ENCODE data around the gene TMEM174.
"Not testable (repeated sequence)": the region's sequence is repeated elsewhere in the genome, so short reads cannot be mapped to it uniquely, and the experiment has no call there.

Gene TMEM174

DNA sequence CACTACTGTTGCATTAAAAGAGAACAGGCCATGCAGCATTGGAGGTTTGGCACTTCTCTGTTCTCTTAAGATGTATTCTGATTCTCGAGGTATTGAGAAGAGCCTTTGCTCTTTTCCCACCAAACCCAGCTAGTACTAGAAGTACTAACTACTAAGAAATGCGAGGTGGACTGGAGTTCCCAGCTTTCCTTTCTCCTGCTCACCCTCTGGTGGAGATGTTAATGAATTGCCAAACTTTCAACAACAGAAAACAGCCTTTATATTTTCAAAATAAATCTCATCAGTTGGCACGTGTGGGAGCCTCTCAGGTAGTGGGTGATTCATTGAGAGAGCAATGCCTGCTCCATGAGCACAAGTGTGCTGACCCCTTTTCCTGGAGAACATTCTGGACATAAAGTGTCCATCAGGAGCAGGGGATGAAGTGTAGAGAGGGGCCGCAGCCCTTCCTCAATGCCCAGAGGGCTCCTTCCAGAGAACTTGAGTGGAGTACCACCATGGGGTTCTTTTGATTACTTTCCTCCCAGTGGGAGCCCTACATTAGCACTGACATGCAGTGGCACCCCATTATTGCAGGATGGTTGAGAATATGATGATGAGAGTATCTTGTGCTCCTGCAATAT lies 45.7 kb downstream of the TMEM174 start:
- in situ Hi-C loops (cut with MboI; ENCODE audit: low sequenced_read_pairs) = no loop called here

DNA sequence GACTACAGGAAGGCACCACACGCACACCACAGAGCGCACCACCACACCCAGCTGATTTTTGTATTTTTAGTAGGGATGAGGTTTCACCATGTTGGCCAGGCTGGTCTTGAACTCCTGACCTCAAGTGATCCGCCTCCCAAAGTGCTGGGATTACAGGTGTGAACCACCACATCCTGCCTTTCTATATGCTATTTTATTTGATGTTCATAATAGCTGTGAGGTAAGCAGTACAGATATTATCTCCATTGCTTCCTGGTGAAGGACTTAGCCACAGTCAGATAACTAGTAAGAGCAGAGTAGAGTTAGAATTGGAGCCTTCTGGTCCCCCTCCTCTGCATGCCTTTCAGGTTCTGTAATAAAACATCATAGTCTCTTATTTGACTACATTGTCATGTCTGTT lies 46.3 kb downstream of the TMEM174 start:
- in situ Hi-C loops (cut with MboI; ENCODE audit: low sequenced_read_pairs) = not testable (repeated sequence)

DNA sequence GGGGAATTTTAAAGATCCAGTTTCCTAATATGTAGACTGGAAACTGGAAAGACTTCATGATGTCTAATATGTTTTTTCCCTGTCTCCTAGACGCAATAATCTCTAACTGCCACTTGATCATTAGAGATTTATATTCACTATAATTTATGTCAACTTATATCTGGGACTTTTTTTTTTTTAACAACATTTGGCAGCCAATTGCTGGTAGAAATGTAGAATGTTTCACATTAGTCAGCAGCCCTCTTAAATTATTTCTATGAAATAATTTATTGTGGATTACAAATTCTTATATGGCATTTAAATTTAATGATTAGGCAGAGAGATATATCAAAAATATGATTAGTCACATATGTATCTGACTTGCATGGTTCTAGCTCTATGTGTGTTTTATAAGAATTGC lies 48.2 kb downstream of the TMEM174 start:
- in situ Hi-C loops (cut with MboI; ENCODE audit: low sequenced_read_pairs) = no loop called here

DNA sequence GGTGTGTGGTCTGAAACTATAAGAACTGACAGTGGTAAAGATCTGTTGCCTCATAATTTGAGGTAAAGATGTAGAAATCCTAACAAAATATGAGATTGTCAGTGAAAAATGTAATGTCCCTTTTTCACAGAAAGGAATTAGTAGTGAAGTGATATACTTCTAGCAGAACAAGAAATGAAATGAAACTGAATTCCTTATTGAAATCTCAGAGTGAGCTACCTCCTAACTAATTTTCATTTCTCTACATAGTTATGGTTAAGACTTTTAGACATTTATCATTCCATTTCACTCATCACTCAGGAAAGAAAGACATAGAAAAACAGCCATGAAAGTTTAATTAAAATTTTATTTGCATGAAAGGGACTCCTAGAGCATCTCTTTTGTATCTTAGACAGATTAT lies 48.7 kb downstream of the TMEM174 start:
- in situ Hi-C loops (cut with MboI; ENCODE audit: low sequenced_read_pairs) = no loop called here

- in situ Hi-C loops (cut with MboI; ENCODE audit: low sequenced_read_pairs) = no loop called here
Measured at GRCh38 chr5:73222173-73222572, 49.2 kb downstream of the TMEM174 start.
